Astrocyte of the cerebellum (primary cell): ENCODE results near the gene ARHGEF1.

Experiments
- DNase-seq: peaks from one replicate; pipeline ENCODE4 v3.0.0-alpha.2; 2011; ENCODE audit warnings: low read depth
- H3K4me3 ChIP-seq: 2 replicates; pipeline ENCODE4 v1.5.1; 2011; ENCODE audit warnings: mild to moderate bottlenecking, low read depth, low read length, moderate library complexity
- CTCF ChIP-seq: IDR thresholded peaks from 2 replicates; pipeline ENCODE4 v1.5.1; 2012; ENCODE audit warnings: low read length, low read depth, moderate library complexity, mild to moderate bottlenecking; ENCODE audit errors: missing control alignments
- in situ Hi-C: cut with HindIII; loops from 2 replicates; pipeline ENCODE4 v1.10.0; 2017; ENCODE audit warnings: low sequenced_read_pairs

Gene ARHGEF1

GRCh38 chr19:41915021-41915775 lies 32.2 kb downstream of the ARHGEF1 start:
- no peak for TF ChIP-seq CTCF
- DNase-seq = no peak
- no peak overlapping the region for H3K4me3 ChIP-seq
- in situ Hi-C loops = no loop called here

- no peak for DNase-seq
- TF ChIP-seq CTCF = no peak
- in situ Hi-C loops = no loop called here
- H3K4me3 ChIP-seq = no peak overlapping the region
Measured at GRCh38 chr19:41915776-41916414, 32.9 kb downstream of the ARHGEF1 start.

- H3K4me3 ChIP-seq = no peak overlapping the region
- in situ Hi-C loops = no loop called here
- DNase-seq = no peak
- TF ChIP-seq CTCF = no peak
Measured at GRCh38 chr19:41917676-41918075, 34.7 kb downstream of the ARHGEF1 start.

GRCh38 chr19:41918095-41918494 lies 35.1 kb downstream of the ARHGEF1 start:
- in situ Hi-C loops = no loop called here
- H3K4me3 ChIP-seq = no peak overlapping the region
- TF ChIP-seq CTCF = no peak
- DNase-seq = no peak

GRCh38 chr19:41918653-41919244 lies 35.8 kb downstream of the ARHGEF1 start:
- DNase-seq = no peak
- in situ Hi-C loops = no loop called here
- no peak overlapping the region for H3K4me3 ChIP-seq
- TF ChIP-seq CTCF = no peak

- in situ Hi-C loops = no loop called here
- H3K4me3 ChIP-seq = no peak overlapping the region
- no peak for DNase-seq
- no peak for TF ChIP-seq CTCF
Measured at GRCh38 chr19:41919948-41920712, 37.1 kb downstream of the ARHGEF1 start.
